PC-9 (cell line): ENCODE data around the gene ROMO1. TPM values are rescaled to one million over a fixed set of nuclear protein-coding genes. Genes with fewer than 3 reads are reported as not detected.
"Not testable (repeated sequence)": the region's sequence is repeated elsewhere in the genome, so short reads cannot be mapped to it uniquely, and the experiment has no call there.

Experiments used
- BruUV-seq: library from RNA; stranded (reverse); fragments of 400-500 nt; replicated peaks from 2 replicates; lab custom pipeline; 2021; lab: Mats Ljungman, UMichigan
- CTCF ChIA-PET: fragments of 300-600 bp; sonication (Branson Sonifier 250); formaldehyde crosslinking; loops from one replicate; lab custom pipeline; 2022; ENCODE audit warnings: antibody characterized with exemption; lab: Charles Lee
- POLR2A ChIA-PET: fragments of 300-600 bp; sonication (Branson Sonifier 250); formaldehyde crosslinking; loops from one replicate; lab custom pipeline; 2022; ENCODE audit warnings: antibody characterized with exemption; ENCODE audit not compliant: unreplicated experiment; lab: Charles Lee
- DNase-seq, 2 experiments: peaks; one replicate each; pipeline versions ENCODE4 v3.0.0 to v3.0.0-alpha.2; 2015 to 2022; ENCODE audit warnings: mixed read lengths in 1 of 2
- H2AFZ ChIP-seq: fragments of 200-600 bp; sonication (generic); 2 replicates; pipeline ENCODE4 v1.8.1; 2017; ENCODE audit warnings: antibody characterized with exemption
- H3F3A ChIP-seq: fragments of 200-600 bp; sonication (generic); 2 replicates; pipeline ENCODE4 v1.8.1; 2017; ENCODE audit warnings: antibody characterized with exemption, mild to moderate bottlenecking, low read depth; ENCODE audit not compliant: insufficient read depth
- H3K27ac ChIP-seq: fragments of 200-600 bp; sonication (generic); 2 replicates; pipeline ENCODE4 v1.6.1; 2016; ENCODE audit warnings: mixed run types
- H3K27me3 ChIP-seq: fragments of 200-600 bp; sonication (generic); 2 replicates; pipeline ENCODE4 v1.6.1; 2016; ENCODE audit warnings: low read depth, mixed run types; ENCODE audit not compliant: insufficient read depth
- H3K36me3 ChIP-seq: fragments of 200-600 bp; sonication (generic); 2 replicates; pipeline ENCODE4 v1.6.1; 2016; ENCODE audit warnings: low read depth, mixed run types
- H3K4me1 ChIP-seq: fragments of 200-600 bp; sonication (generic); replicated peaks from 2 replicates; pipeline ENCODE4 v1.6.1; 2016; ENCODE audit warnings: mixed run types; ENCODE audit not compliant: insufficient read depth
- H3K4me2 ChIP-seq: fragments of 200-600 bp; sonication (generic); 2 replicates; pipeline ENCODE4 v1.6.1; 2017; ENCODE audit warnings: mixed run types
- H3K4me3 ChIP-seq: fragments of 200-600 bp; sonication (generic); 2 replicates; pipeline ENCODE4 v1.6.1; 2016; ENCODE audit warnings: mixed run types
- H3K79me2 ChIP-seq: fragments of 200-600 bp; sonication (generic); 2 replicates; pipeline ENCODE4 v1.6.1; 2017; ENCODE audit warnings: low read depth, mixed run types
- H3K9me2 ChIP-seq: fragments of 200-600 bp; sonication (generic); 2 replicates; pipeline ENCODE4 v1.8.1; 2017; ENCODE audit warnings: mild to moderate bottlenecking; ENCODE audit not compliant: insufficient read depth
- H3K9me3 ChIP-seq: fragments of 200-600 bp; sonication (generic); 2 replicates; pipeline ENCODE4 v1.8.1; 2016; ENCODE audit warnings: low read depth; ENCODE audit not compliant: insufficient read depth
- H4K20me1 ChIP-seq: fragments of 200-600 bp; sonication (generic); 2 replicates; pipeline ENCODE4 v1.8.1; 2017; ENCODE audit not compliant: insufficient read depth
- CTCF ChIP-seq: fragments of 200-600 bp; sonication (generic); conservative IDR thresholded peaks from 2 replicates; pipeline ENCODE4 v1.6.1; 2017; ENCODE audit warnings: mixed run types, antibody characterized with exemption, mild to moderate bottlenecking, moderate library complexity
- EZH2 ChIP-seq: fragments of 200-600 bp; sonication (generic); IDR thresholded peaks from 2 replicates; pipeline ENCODE4 v1.8.0; 2017; ENCODE audit warnings: antibody characterized with exemption, low read depth
- intact Hi-C: fragments of 100-400 bp; cut with micrococcal nuclease; formaldehyde crosslinking; loops from one replicate; pipeline ENCODE4 v1.10.0; 2022; ENCODE audit not compliant: unreplicated experiment
- total RNA-seq: library from RNA; stranded (reverse); gene quantifications from 2 replicates; pipeline ENCODE4 v1.2.3, GENCODE V29; 2021

ROMO1 gene
- total RNA-seq, 1 experiment from 2014 or later, result 175 TPM

GRCh38 chr20:35681960-35682359, 17.2 kb upstream of the ROMO1 start:
- no peak for DNase-seq
- no peaks in the 10 kb centered on the region for H4K20me1 ChIP-seq
- no TSS peak for BruUV-seq
- no peaks in the 10 kb centered on the region for H3K4me1 ChIP-seq
- ChIA-PET CTCF (no interaction called here), POLR2A (no interaction called here)
- TF ChIP-seq EZH2, result no peak
- no peak for TF ChIP-seq CTCF
- intact Hi-C loops, result no loop called here
- H3K27ac ChIP-seq, result no peak overlapping the region
- H3K36me3 ChIP-seq, result no peaks in the 10 kb centered on the region
- H3K27me3 ChIP-seq, result no peaks in the 10 kb centered on the region
- H3K4me3 ChIP-seq, result no peak overlapping the region
- no peaks in the 10 kb centered on the region for H3K9me3 ChIP-seq
- H3F3A ChIP-seq, result no peaks in the 10 kb centered on the region
- H3K4me2 ChIP-seq, result no peak overlapping the region
- H3K9me2 ChIP-seq, result no peaks in the 10 kb centered on the region
- H3K79me2 ChIP-seq, result no peaks in the 10 kb centered on the region
- H2AFZ ChIP-seq, result no peak overlapping the region

GRCh38 chr20:35685368-35685767, 13.8 kb upstream of the ROMO1 start:
- H3K4me1 ChIP-seq, H3K36me3 ChIP-seq, H3K4me3 ChIP-seq, BruUV-seq, DNase-seq, H3K27me3 ChIP-seq, H4K20me1 ChIP-seq, H3K27ac ChIP-seq, H3K9me2 ChIP-seq, H3K4me2 ChIP-seq, H3K79me2 ChIP-seq, H3K9me3 ChIP-seq, intact Hi-C loops, H2AFZ ChIP-seq, H3F3A ChIP-seq, CTCF ChIA-PET: not testable (repeated sequence)
- POLR2A ChIA-PET, result interaction anchor here (0.7 kb wide), 1 partner anchor 62 kb away, joined by 3 read pairs; no protein-coding TSS in a partner anchor

DNA sequence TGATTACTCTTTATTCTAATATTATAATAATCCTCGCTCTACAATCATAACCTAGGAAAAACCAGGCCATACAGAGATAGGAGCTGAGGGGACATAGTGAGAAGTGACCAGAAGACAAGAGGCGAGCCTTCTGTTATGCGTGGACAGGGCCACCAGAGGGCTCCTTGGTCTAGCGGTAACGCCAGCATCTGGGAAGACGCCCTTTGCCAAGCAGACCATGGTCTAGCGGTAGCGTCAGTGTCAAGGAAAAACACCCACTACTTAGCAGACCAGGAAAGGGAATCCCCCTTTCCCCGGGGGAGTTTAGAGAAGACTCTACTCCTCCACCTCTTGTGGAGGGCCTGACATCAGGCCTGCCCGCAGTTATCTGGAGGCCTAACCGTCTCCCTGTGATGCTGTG, 12.3 kb upstream of the ROMO1 start:
- H3K4me2 ChIP-seq, intact Hi-C loops, H3K4me1 ChIP-seq, H3K9me2 ChIP-seq, H3F3A ChIP-seq, CTCF ChIA-PET, H2AFZ ChIP-seq, H3K9me3 ChIP-seq, BruUV-seq, H3K36me3 ChIP-seq, H3K4me3 ChIP-seq, DNase-seq, H3K27me3 ChIP-seq, H4K20me1 ChIP-seq, H3K27ac ChIP-seq, H3K79me2 ChIP-seq: not testable (repeated sequence)
- peak; percentile 50 for TF ChIP-seq CTCF
- POLR2A ChIA-PET, result interaction anchor here (0.6 kb wide), 1 partner anchor 630 kb away, joined by 5 read pairs; no protein-coding TSS in a partner anchor

GRCh38 chr20:35690265-35690664, 8.9 kb upstream of the ROMO1 start:
- intact Hi-C loops, result no loop called here
- no TSS peak for BruUV-seq
- no peak for TF ChIP-seq EZH2
- no peak for TF ChIP-seq CTCF
- Histone ChIP-seq H4K20me1 (no peaks in the 10 kb centered on the region), H3F3A (no peaks in the 10 kb centered on the region), H3K9me3 (no peaks in the 10 kb centered on the region), H3K36me3 (peaks cover 4% of the 10 kb centered on the region; the same call in 1 of the 2 replicates), H3K9me2 (no peaks in the 10 kb centered on the region), H3K4me3 (no peak overlapping the region), H3K4me2 (no peak overlapping the region), H2AFZ (no peak overlapping the region), H3K4me1 (no peaks in the 10 kb centered on the region), H3K79me2 (no peaks in the 10 kb centered on the region), H3K27ac (no peak overlapping the region), H3K27me3 (no peaks in the 10 kb centered on the region)
- POLR2A ChIA-PET, result no interaction called here
- DNase-seq, result no peak
- CTCF ChIA-PET, result no interaction called here
